ENCODE measurements around the gene HASPIN. TPM values are rescaled to one million over a fixed set of nuclear protein-coding genes. Genes with fewer than 3 reads are reported as not detected.

HASPIN gene
- total and polyA plus RNA-seq, 9 of the 15 experiments (the other 6 are each of a cell fraction or from before 2014, with no cell fraction given): 0.81 to 13.5 (median 9.9) TPM

- TF ChIP-seq PREB (CRISPR knock-in tag; IDR thresholded peaks at IDR 0.05): no peak
- TF ChIP-seq ZKSCAN3 (CRISPR knock-in tag; IDR thresholded peaks at IDR 0.05): no peak
- TF ChIP-seq REST (IDR thresholded peaks at IDR 0.05; ENCODE audit: borderline replicate concordance): peak; percentile 62; the same call in 1 of the 2 replicates
- TF ChIP-seq REST (CRISPR knock-in tag; IDR thresholded peaks at IDR 0.05; ENCODE audit: low read depth): no peak
- no peak for TF ChIP-seq ELK3 (CRISPR knock-in tag; IDR thresholded peaks at IDR 0.05)
- TF ChIP-seq PPARD (CRISPR knock-in tag; IDR thresholded peaks at IDR 0.05): no peak
- TF ChIP-seq SMAD1 (IDR thresholded peaks at IDR 0.05; ENCODE audit: low read depth, low read length, partially characterized antibody): no peak
- TF ChIP-seq RFX5 (IDR thresholded peaks at IDR 0.05; ENCODE audit: low read depth, low read length): no peak
- no peak for TF ChIP-seq MXD1 (CRISPR knock-in tag; IDR thresholded peaks at IDR 0.05; ENCODE audit: borderline replicate concordance, poor library complexity, severe bottlenecking)
- no peak for TF ChIP-seq PATZ1 (CRISPR knock-in tag; IDR thresholded peaks at IDR 0.05; ENCODE audit: borderline replicate concordance)
- no peak for TF ChIP-seq E2F5 (CRISPR knock-in tag; IDR thresholded peaks at IDR 0.05)
Measured at GRCh38 chr17:3683054-3683511, 40.6 kb upstream of the HASPIN start (continued).
